GM23338 (cell line): ENCODE results near the gene GPATCH1. TPM values are rescaled to one million over a fixed set of nuclear protein-coding genes. Genes with fewer than 3 reads are reported as not detected.

Source experiments
- ATAC-seq: fragments of 200-7000 bp; cut with Tn5 transposase; 3 replicates; pipeline ENCODE4 v1.9.1; 2020
- DNase-seq: peaks from one replicate; pipeline ENCODE4 v3.0.0-alpha.2; 2015; ENCODE audit warnings: low spot score
- H2AFZ ChIP-seq: fragments of 200-600 bp; sonication (generic); 2 replicates; pipeline ENCODE4 v1.8.0; 2016; ENCODE audit warnings: antibody characterized with exemption, mild to moderate bottlenecking, moderate library complexity
- H3F3A ChIP-seq: fragments of 200-600 bp; sonication (generic); replicated peaks from 2 replicates; pipeline ENCODE4 v1.8.0; 2017; ENCODE audit warnings: antibody characterized with exemption, mixed run types, low read depth
- H3K27ac ChIP-seq: fragments of 200-600 bp; sonication (generic); 2 replicates; pipeline ENCODE4 v1.6.1; 2016; ENCODE audit warnings: low read depth
- H3K27me3 ChIP-seq: fragments of 200-600 bp; sonication (generic); 2 replicates; pipeline ENCODE4 v1.8.0; 2016; ENCODE audit warnings: mild to moderate bottlenecking, mixed run types, moderate library complexity; ENCODE audit not compliant: insufficient read depth
- H3K36me3 ChIP-seq: fragments of 200-600 bp; sonication (generic); 2 replicates; pipeline ENCODE4 v1.8.0; 2016; ENCODE audit warnings: mild to moderate bottlenecking; ENCODE audit not compliant: insufficient read depth
- H3K4me1 ChIP-seq: fragments of 200-600 bp; sonication (generic); 2 replicates; pipeline ENCODE4 v1.8.0; 2016; ENCODE audit warnings: mild to moderate bottlenecking, moderate library complexity; ENCODE audit not compliant: insufficient read depth
- H3K4me2 ChIP-seq: fragments of 200-600 bp; sonication (generic); 2 replicates; pipeline ENCODE4 v1.7.1; 2017; ENCODE audit warnings: mixed run types
- H3K4me3 ChIP-seq: fragments of 200-600 bp; sonication (generic); 2 replicates; pipeline ENCODE4 v1.6.1; 2016; ENCODE audit warnings: mixed run types
- H3K79me2 ChIP-seq: fragments of 200-600 bp; sonication (generic); replicated peaks from 2 replicates; pipeline ENCODE4 v1.8.0; 2017; ENCODE audit warnings: mild to moderate bottlenecking; ENCODE audit not compliant: insufficient read depth
- H3K9me2 ChIP-seq: fragments of 200-600 bp; sonication (generic); 2 replicates; pipeline ENCODE4 v1.8.0; 2017; ENCODE audit not compliant: insufficient read depth
- H4K20me1 ChIP-seq: fragments of 200-600 bp; sonication (generic); replicated peaks from 2 replicates; pipeline ENCODE4 v1.8.0; 2017; ENCODE audit warnings: mild to moderate bottlenecking; ENCODE audit not compliant: insufficient read depth
- H3K27ac Mint-ChIP-seq: 2 replicates; pipeline ENCODE4 v1.8.0; 2020; ENCODE audit warnings: inconsistent platforms, mild to moderate bottlenecking, moderate library complexity, mixed read lengths
- H3K27me3 Mint-ChIP-seq: 3 replicates; pipeline ENCODE4 v1.8.0; 2022; ENCODE audit warnings: low read depth, mild to moderate bottlenecking, moderate library complexity, mixed read lengths, inconsistent platforms; ENCODE audit not compliant: insufficient read depth, poor library complexity
- H3K36me3 Mint-ChIP-seq: 3 replicates; pipeline ENCODE4 v1.8.0; 2021; ENCODE audit warnings: low read depth, mild to moderate bottlenecking, inconsistent platforms, moderate library complexity, mixed read lengths
- H3K4me1 Mint-ChIP-seq: 3 replicates; pipeline ENCODE4 v1.8.0; 2020; ENCODE audit warnings: mild to moderate bottlenecking, inconsistent platforms, mixed read lengths
- H3K4me3 Mint-ChIP-seq: 3 replicates; pipeline ENCODE4 v1.8.0; 2021; ENCODE audit warnings: moderate library complexity, mild to moderate bottlenecking, inconsistent platforms, mixed read lengths
- H3K9me3 Mint-ChIP-seq: 3 replicates; pipeline ENCODE4 v1.8.0; 2020; ENCODE audit warnings: moderate library complexity, mild to moderate bottlenecking, inconsistent platforms, mixed read lengths
- CREB1 ChIP-seq: fragments of 250-450 bp; sonication (Bioruptor Pico); IDR thresholded peaks from 2 replicates; pipeline ENCODE4 v1.5.0; 2020; ENCODE audit warnings: low read depth, mild to moderate bottlenecking, moderate library complexity
- EZH2phosphoT487 ChIP-seq: fragments of 200-600 bp; sonication (generic); IDR thresholded peaks from one replicate; pipeline ENCODE4 v1.8.1; 2018; ENCODE audit warnings: antibody characterized with exemption; ENCODE audit not compliant: unreplicated experiment
- JUNB ChIP-seq: IDR thresholded peaks from one replicate; pipeline ENCODE4 v1.6.1; 2016; ENCODE audit warnings: antibody characterized with exemption; ENCODE audit not compliant: unreplicated experiment
- NANOG ChIP-seq: IDR thresholded peaks from 2 replicates; pipeline ENCODE4 v1.6.1; 2016; ENCODE audit warnings: antibody characterized with exemption, borderline replicate concordance
- POLR2AphosphoS5 ChIP-seq: IDR thresholded peaks from 2 replicates; pipeline ENCODE4 v1.6.1; 2016; ENCODE audit warnings: antibody characterized with exemption, low read depth
- ZNF114 ChIP-seq: fragments of 250-450 bp; sonication (Bioruptor Pico); IDR thresholded peaks from 2 replicates; pipeline ENCODE4 v1.5.0; 2020; ENCODE audit warnings: mild to moderate bottlenecking, moderate library complexity
- ZNF331 ChIP-seq: fragments of 250-450 bp; sonication (Bioruptor Pico); IDR thresholded peaks from 2 replicates; pipeline ENCODE4 v1.5.0; 2020; ENCODE audit warnings: low read depth, mild to moderate bottlenecking, moderate library complexity
- polyA plus RNA-seq: library from polyadenylated mRNA; unstranded; fragments of >200 nt; fragmentation: Nextera tagmentation; extraction: Ambion mirVana; gene quantifications from 2 replicates; pipeline ENCODE4 v1.2.1, GENCODE V29; 2016
- total RNA-seq: library from RNA; depleted of rRNA; stranded (reverse); fragments of >200 nt; shearing (Covaris generic); gene quantifications from 2 replicates; pipeline ENCODE4 v1.2.3, GENCODE V29; 2014
- TF ChIP-seq, protein P1 (sequence below): IDR thresholded peaks from one replicate; pipeline ENCODE4 v1.6.1; 2018; ENCODE audit warnings: antibody characterized with exemption; ENCODE audit not compliant: unreplicated experiment
- TF ChIP-seq, protein P2 (sequence below): fragments of 250-450 bp; sonication (Bioruptor Pico); IDR thresholded peaks from 2 replicates; pipeline ENCODE4 v1.5.0; 2020; ENCODE audit warnings: mild to moderate bottlenecking, moderate library complexity
- TF ChIP-seq, protein P3 (sequence below), 2 experiments: fragments of 200-600 bp in 1 of 2; sonication (generic) in 1 of 2; conservative IDR thresholded peaks; 2 replicates each; pipeline versions ENCODE4 v1.5.1 to v1.6.1; 2016 to 2017; ENCODE audit warnings: antibody characterized with exemption in 2 of 2, low read depth in 2 of 2, mild to moderate bottlenecking in 2 of 2, moderate library complexity in 1 of 2

The GPATCH1 gene
- total and polyA plus RNA-seq, 2 experiments from 2014 or later = 12.0 to 13.6 TPM

DNA sequence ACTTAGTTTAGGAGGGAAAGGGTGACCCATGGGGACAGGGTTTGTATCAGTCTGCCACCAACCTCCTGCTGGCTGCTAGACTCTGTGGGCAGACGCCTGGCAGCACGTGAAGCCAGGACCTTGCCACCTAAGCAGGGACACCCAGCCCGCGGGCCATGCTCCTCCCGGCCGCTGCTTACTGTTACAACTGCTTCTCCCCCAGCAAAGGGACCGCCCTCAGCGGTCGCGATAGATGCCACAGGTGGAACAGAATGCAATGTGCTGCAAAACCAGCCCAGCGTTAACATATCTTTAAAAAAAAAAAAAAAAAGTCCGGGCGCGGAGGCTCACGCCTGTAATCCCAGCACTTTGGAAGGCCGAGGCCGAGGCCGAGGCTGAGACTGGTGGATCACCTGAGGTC, 14.4 kb upstream of the GPATCH1 start:
- ATAC-seq (no peak), DNase-seq (no peak)
- TF ChIP-seq JUNB (no peak), ZNF114 (no peak), EZH2phosphoT487 (no peak), POLR2AphosphoS5 (no peak), ZNF331 (CRISPR knock-in tag) (no peak), CREB1 (CRISPR knock-in tag) (no peak), NANOG (no peak)
- TF ChIP-seq, protein P1, sequence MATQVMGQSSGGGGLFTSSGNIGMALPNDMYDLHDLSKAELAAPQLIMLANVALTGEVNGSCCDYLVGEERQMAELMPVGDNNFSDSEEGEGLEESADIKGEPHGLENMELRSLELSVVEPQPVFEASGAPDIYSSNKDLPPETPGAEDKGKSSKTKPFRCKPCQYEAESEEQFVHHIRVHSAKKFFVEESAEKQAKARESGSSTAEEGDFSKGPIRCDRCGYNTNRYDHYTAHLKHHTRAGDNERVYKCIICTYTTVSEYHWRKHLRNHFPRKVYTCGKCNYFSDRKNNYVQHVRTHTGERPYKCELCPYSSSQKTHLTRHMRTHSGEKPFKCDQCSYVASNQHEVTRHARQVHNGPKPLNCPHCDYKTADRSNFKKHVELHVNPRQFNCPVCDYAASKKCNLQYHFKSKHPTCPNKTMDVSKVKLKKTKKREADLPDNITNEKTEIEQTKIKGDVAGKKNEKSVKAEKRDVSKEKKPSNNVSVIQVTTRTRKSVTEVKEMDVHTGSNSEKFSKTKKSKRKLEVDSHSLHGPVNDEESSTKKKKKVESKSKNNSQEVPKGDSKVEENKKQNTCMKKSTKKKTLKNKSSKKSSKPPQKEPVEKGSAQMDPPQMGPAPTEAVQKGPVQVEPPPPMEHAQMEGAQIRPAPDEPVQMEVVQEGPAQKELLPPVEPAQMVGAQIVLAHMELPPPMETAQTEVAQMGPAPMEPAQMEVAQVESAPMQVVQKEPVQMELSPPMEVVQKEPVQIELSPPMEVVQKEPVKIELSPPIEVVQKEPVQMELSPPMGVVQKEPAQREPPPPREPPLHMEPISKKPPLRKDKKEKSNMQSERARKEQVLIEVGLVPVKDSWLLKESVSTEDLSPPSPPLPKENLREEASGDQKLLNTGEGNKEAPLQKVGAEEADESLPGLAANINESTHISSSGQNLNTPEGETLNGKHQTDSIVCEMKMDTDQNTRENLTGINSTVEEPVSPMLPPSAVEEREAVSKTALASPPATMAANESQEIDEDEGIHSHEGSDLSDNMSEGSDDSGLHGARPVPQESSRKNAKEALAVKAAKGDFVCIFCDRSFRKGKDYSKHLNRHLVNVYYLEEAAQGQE = no peak
- TF ChIP-seq, protein P2, sequence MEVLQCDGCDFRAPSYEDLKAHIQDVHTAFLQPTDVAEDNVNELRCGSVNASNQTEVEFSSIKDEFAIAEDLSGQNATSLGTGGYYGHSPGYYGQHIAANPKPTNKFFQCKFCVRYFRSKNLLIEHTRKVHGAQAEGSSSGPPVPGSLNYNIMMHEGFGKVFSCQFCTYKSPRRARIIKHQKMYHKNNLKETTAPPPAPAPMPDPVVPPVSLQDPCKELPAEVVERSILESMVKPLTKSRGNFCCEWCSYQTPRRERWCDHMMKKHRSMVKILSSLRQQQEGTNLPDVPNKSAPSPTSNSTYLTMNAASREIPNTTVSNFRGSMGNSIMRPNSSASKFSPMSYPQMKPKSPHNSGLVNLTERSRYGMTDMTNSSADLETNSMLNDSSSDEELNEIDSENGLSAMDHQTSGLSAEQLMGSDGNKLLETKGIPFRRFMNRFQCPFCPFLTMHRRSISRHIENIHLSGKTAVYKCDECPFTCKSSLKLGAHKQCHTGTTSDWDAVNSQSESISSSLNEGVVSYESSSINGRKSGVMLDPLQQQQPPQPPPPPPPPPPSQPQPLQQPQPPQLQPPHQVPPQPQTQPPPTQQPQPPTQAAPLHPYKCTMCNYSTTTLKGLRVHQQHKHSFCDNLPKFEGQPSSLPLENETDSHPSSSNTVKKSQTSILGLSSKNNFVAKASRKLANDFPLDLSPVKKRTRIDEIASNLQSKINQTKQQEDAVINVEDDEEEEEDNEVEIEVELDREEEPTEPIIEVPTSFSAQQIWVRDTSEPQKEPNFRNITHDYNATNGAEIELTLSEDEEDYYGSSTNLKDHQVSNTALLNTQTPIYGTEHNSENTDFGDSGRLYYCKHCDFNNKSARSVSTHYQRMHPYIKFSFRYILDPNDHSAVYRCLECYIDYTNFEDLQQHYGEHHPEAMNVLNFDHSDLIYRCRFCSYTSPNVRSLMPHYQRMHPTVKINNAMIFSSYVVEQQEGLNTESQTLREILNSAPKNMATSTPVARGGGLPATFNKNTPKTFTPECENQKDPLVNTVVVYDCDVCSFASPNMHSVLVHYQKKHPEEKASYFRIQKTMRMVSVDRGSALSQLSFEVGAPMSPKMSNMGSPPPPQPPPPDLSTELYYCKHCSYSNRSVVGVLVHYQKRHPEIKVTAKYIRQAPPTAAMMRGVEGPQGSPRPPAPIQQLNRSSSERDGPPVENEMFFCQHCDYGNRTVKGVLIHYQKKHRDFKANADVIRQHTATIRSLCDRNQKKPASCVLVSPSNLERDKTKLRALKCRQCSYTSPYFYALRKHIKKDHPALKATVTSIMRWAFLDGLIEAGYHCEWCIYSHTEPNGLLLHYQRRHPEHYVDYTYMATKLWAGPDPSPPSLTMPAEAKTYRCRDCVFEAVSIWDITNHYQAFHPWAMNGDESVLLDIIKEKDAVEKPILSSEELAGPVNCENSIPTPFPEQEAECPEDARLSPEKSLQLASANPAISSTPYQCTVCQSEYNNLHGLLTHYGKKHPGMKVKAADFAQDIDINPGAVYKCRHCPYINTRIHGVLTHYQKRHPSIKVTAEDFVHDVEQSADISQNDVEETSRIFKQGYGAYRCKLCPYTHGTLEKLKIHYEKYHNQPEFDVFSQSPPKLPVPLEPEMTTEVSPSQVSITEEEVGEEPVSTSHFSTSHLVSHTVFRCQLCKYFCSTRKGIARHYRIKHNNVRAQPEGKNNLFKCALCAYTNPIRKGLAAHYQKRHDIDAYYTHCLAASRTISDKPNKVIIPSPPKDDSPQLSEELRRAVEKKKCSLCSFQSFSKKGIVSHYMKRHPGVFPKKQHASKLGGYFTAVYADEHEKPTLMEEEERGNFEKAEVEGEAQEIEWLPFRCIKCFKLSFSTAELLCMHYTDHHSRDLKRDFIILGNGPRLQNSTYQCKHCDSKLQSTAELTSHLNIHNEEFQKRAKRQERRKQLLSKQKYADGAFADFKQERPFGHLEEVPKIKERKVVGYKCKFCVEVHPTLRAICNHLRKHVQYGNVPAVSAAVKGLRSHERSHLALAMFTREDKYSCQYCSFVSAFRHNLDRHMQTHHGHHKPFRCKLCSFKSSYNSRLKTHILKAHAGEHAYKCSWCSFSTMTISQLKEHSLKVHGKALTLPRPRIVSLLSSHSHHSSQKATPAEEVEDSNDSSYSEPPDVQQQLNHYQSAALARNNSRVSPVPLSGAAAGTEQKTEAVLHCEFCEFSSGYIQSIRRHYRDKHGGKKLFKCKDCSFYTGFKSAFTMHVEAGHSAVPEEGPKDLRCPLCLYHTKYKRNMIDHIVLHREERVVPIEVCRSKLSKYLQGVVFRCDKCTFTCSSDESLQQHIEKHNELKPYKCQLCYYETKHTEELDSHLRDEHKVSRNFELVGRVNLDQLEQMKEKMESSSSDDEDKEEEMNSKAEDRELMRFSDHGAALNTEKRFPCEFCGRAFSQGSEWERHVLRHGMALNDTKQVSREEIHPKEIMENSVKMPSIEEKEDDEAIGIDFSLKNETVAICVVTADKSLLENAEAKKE (CRISPR knock-in tag) = no peak
- TF ChIP-seq, protein P3, sequence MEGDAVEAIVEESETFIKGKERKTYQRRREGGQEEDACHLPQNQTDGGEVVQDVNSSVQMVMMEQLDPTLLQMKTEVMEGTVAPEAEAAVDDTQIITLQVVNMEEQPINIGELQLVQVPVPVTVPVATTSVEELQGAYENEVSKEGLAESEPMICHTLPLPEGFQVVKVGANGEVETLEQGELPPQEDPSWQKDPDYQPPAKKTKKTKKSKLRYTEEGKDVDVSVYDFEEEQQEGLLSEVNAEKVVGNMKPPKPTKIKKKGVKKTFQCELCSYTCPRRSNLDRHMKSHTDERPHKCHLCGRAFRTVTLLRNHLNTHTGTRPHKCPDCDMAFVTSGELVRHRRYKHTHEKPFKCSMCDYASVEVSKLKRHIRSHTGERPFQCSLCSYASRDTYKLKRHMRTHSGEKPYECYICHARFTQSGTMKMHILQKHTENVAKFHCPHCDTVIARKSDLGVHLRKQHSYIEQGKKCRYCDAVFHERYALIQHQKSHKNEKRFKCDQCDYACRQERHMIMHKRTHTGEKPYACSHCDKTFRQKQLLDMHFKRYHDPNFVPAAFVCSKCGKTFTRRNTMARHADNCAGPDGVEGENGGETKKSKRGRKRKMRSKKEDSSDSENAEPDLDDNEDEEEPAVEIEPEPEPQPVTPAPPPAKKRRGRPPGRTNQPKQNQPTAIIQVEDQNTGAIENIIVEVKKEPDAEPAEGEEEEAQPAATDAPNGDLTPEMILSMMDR (conservative IDR thresholded peaks at IDR 0.05; ENCODE audit: low read depth in 2 of 2) = no peak
- Mint-ChIP-seq H3K4me3 (0 out of 3 replicates have a peak overlapping the region, but pooled peaks have one; percentile 10), H3K9me3 (no peaks in the 10 kb centered on the region), H3K4me1 (peaks cover 10% of the 10 kb centered on the region), H3K36me3 (no peaks in the 10 kb centered on the region), H3K27me3 (peaks cover 18% of the 10 kb centered on the region), H3K27ac (no peak overlapping the region)
- peaks cover 8% of the 10 kb centered on the region for H4K20me1 ChIP-seq
- no peak overlapping the region for H3K4me3 ChIP-seq
- H3K36me3 ChIP-seq = no peaks in the 10 kb centered on the region
- no peaks in the 10 kb centered on the region for H3K9me2 ChIP-seq
- peaks cover 19% of the 10 kb centered on the region for H3K27me3 ChIP-seq
- H3K79me2 ChIP-seq = peaks cover 22% of the 10 kb centered on the region
- H3K27ac ChIP-seq = no peak overlapping the region
- peaks cover 6% of the 10 kb centered on the region for H3K4me1 ChIP-seq
- no peak overlapping the region; the same call in 1 of the 2 replicates for H2AFZ ChIP-seq
- no peaks in the 10 kb centered on the region; the same call in 1 of the 2 replicates for H3F3A ChIP-seq
- H3K4me2 ChIP-seq = no peak overlapping the region
